HepG2 (cell line): ENCODE results near the gene MGA. TPM values are rescaled to one million over a fixed set of nuclear protein-coding genes. Genes with fewer than 3 reads are reported as not detected.

ENCODE experiments used
- ATAC-seq: fragments of 200-7000 bp; cut with Tn5 transposase; 3 replicates; pipeline ENCODE4 v1.9.1; 2020; ENCODE audit warnings: mild to moderate bottlenecking, moderate library complexity
- BruUV-seq: library from RNA; stranded (reverse); fragments of 400-500 nt; replicated peaks from 2 replicates; lab custom pipeline; 2021; lab: Mats Ljungman, UMichigan
- CTCF ChIA-PET: fragments of 300-600 bp; formaldehyde crosslinking; extraction: SDS; loops from one replicate; lab custom pipeline; 2021; ENCODE audit warnings: low total read pairs, inconsistent platforms, low intra/inter-chr PET ratio; lab: Yijun Ruan, JAX
- POLR2A ChIA-PET: fragments of 350-600 bp; sonication (Branson Sonifier 250); formaldehyde crosslinking; loops from one replicate; lab custom pipeline; 2020; ENCODE audit warnings: antibody characterized with exemption, inconsistent platforms; lab: Yijun Ruan, JAX
- DNase-seq: peaks from one replicate; pipeline ENCODE4 v3.0.0-alpha.2; 2015; ENCODE audit warnings: low spot score
- FAIRE-seq: peaks from 3 replicates; lab custom pipeline; 2011; peaks lifted over from hg19 to GRCh38; lab: Jason Lieb, UNC
- H2AFZ ChIP-seq: one replicate; pipeline ENCODE4 v1.6.1; 2011; ENCODE audit warnings: low read length, inconsistent platforms
- H3K27ac ChIP-seq: fragments of 300-600 bp; 3 replicates; pipeline ENCODE4 v1.8.0; 2011; ENCODE audit warnings: mixed run types, mild to moderate bottlenecking, mixed read lengths, low read length, inconsistent platforms; ENCODE audit not compliant: insufficient read depth; ENCODE audit errors: extremely low read length
- H3K27me3 ChIP-seq, 2 experiments: fragments of 200-600 bp in 1 of 2; 2 replicates in 1 of 2; 3 replicates in 1 of 2; pipeline versions ENCODE4 v1.6.0 to v1.8.0; 2011; ENCODE audit warnings: low read length in 2 of 2, mild to moderate bottlenecking in 2 of 2, moderate library complexity in 2 of 2, inconsistent platforms in 1 of 2; ENCODE audit not compliant: insufficient read depth in 2 of 2, control insufficient read depth in 1 of 2
- H3K36me3 ChIP-seq, 2 experiments: fragments of 200-600 bp in 1 of 2; replicated peaks in 1 of 2; 2 replicates in 1 of 2; 3 replicates in 1 of 2; pipeline versions ENCODE4 v1.5.1 to v1.8.0; 2011; ENCODE audit warnings: low read length in 2 of 2, inconsistent platforms in 1 of 2; ENCODE audit not compliant: insufficient read depth in 2 of 2, control insufficient read depth in 1 of 2
- H3K4me1 ChIP-seq: 2 replicates; pipeline ENCODE4 v1.5.1; 2012; ENCODE audit warnings: low read length, inconsistent platforms; ENCODE audit not compliant: insufficient read depth
- H3K4me2 ChIP-seq: 2 replicates; pipeline ENCODE4 v1.6.0; 2011; ENCODE audit warnings: low read depth, low read length, inconsistent platforms
- H3K4me3 ChIP-seq, 3 experiments: fragments of 200-600 bp in 1 of 3; sonication (generic), shearing (Covaris generic) in 1 of 3; replicated peaks in 1 of 3; 2 replicates each; pipeline ENCODE4 v1.5.1; 2011 to 2016; ENCODE audit warnings: low read length in 3 of 3, inconsistent platforms in 2 of 3, low read depth in 2 of 3, mild to moderate bottlenecking in 2 of 3, control low read depth in 1 of 3, mixed read lengths in 1 of 3; ENCODE audit not compliant: insufficient read depth in 1 of 3
- H3K79me2 ChIP-seq: one replicate; pipeline ENCODE4 v1.6.1; 2011; ENCODE audit warnings: low read length, inconsistent platforms; ENCODE audit not compliant: insufficient read depth
- H3K9ac ChIP-seq: 2 replicates; pipeline ENCODE4 v1.6.0; 2011; ENCODE audit warnings: mild to moderate bottlenecking, low read depth, low read length, inconsistent platforms; ENCODE audit not compliant: insufficient read depth
- H3K9me3 ChIP-seq: 2 replicates; pipeline ENCODE4 v1.5.1; 2012; ENCODE audit warnings: mild to moderate bottlenecking, low read length
- H4K20me1 ChIP-seq: 2 replicates; pipeline ENCODE4 v1.6.0; 2011; ENCODE audit warnings: inconsistent platforms, mild to moderate bottlenecking, low read length, moderate library complexity; ENCODE audit not compliant: insufficient read depth
- AKAP8 ChIP-seq: sonication (generic); formaldehyde crosslinking; IDR thresholded peaks from 2 replicates; pipeline ENCODE4 v1.5.1; 2020; ENCODE audit warnings: mild to moderate bottlenecking, missing genetic modification reagents
- HNRNPL ChIP-seq: fragments of 200-400 bp; formaldehyde crosslinking; IDR thresholded peaks from 2 replicates; pipeline ENCODE4 v1.6.1; 2017; ENCODE audit warnings: mild to moderate bottlenecking, low read depth, low read length
- RBM39 ChIP-seq: fragments of 200-400 bp; formaldehyde crosslinking; IDR thresholded peaks from one replicate; pipeline ENCODE4 v1.6.1; 2018; ENCODE audit warnings: antibody characterized with exemption, mild to moderate bottlenecking, low read depth, low read length; ENCODE audit not compliant: poor library complexity, severe bottlenecking
- REXO4 ChIP-seq: sonication (generic); formaldehyde crosslinking; IDR thresholded peaks from 2 replicates; pipeline ENCODE4 v1.8.0; 2022; ENCODE audit warnings: missing genetic modification reagents, mild to moderate bottlenecking, borderline replicate concordance
- TCF7 ChIP-seq: sonication (generic); IDR thresholded peaks from 2 replicates; pipeline ENCODE4 v1.6.1; 2016; ENCODE audit warnings: antibody characterized with exemption, low read depth
- ZNF3 ChIP-seq: IDR thresholded peaks from 2 replicates; pipeline ENCODE4 v1.7.0; 2017; ENCODE audit warnings: inconsistent platforms
- ZNF549 ChIP-seq: sonication (generic); formaldehyde crosslinking; IDR thresholded peaks from 2 replicates; pipeline ENCODE4 v1.5.0; 2020; ENCODE audit warnings: missing genetic modification reagents
- ZNF720 ChIP-seq: sonication (generic); formaldehyde crosslinking; IDR thresholded peaks from 2 replicates; pipeline ENCODE4 v1.4.0; 2020; ENCODE audit warnings: missing genetic modification reagents
- ZNF790 ChIP-seq: sonication (generic); formaldehyde crosslinking; IDR thresholded peaks from 2 replicates; pipeline ENCODE4 v1.8.0; 2022; ENCODE audit warnings: missing genetic modification reagents, mild to moderate bottlenecking, borderline replicate concordance
- WGBS: methylation state at CpG from one replicate; pipeline ENCODE4 v1.1.6; 2017; ENCODE audit warnings: low lambda C conversion rate; 5-methylcytosine and 5-hydroxymethylcytosine counted together
- in situ Hi-C: cut with HindIII; loops from 2 replicates; pipeline ENCODE4 v1.10.0; 2017; ENCODE audit warnings: low pct_unique_long_range_greater_than_20kb; ENCODE audit not compliant: extremely low pct_ligation_motif_present
- intact Hi-C: fragments of 100-400 bp; cut with micrococcal nuclease; formaldehyde crosslinking; loops from one replicate; pipeline ENCODE4 v1.10.0; 2022; ENCODE audit not compliant: unreplicated experiment
- polyA plus RNA-seq, 8 experiments: library from polyadenylated mRNA; depleted of rRNA in 3 of 8; stranded (reverse) in 7 of 8; unstranded in 1 of 8; fragments of >200 nt; fragmentation: Illumina TruSeq in 4 of 8; extraction: Trizol in 4 of 8; gene quantifications; 2 replicates each; pipeline versions ENCODE4 v1.2.1 to v1.2.3, GENCODE V29; 2011 to 2016; ENCODE audit warnings: low read depth in 4 of 8, missing spikeins in 1 of 8, mixed read lengths in 1 of 8; ENCODE audit not compliant: insufficient read depth in 1 of 8
- total RNA-seq, 5 experiments: library from RNA; depleted of rRNA; stranded (reverse); fragments of >200 nt; fragmentation: Illumina TruSeq; extraction: Trizol; gene quantifications; 2 replicates each; pipeline ENCODE4 v1.2.3, GENCODE V29; 2016; ENCODE audit warnings: low read depth in 1 of 5
- TF ChIP-seq, protein P1 (sequence below): sonication (generic); formaldehyde crosslinking; IDR thresholded peaks from 2 replicates; pipeline ENCODE4 v1.8.1; 2023; ENCODE audit warnings: missing genetic modification reagents, inconsistent platforms, borderline replicate concordance
- TF ChIP-seq, protein P2 (sequence below): sonication (generic); formaldehyde crosslinking; IDR thresholded peaks from 2 replicates; pipeline ENCODE4 v1.5.0; 2020; ENCODE audit warnings: mild to moderate bottlenecking, missing genetic modification reagents
- TF ChIP-seq, protein P3 (sequence below): sonication (generic); formaldehyde crosslinking; IDR thresholded peaks from 2 replicates; pipeline ENCODE4 v1.4.0; 2020; ENCODE audit warnings: mild to moderate bottlenecking, missing genetic modification reagents

MGA gene
- total and polyA plus RNA-seq, 2 of the 13 experiments (the other 11 are each of a cell fraction or from before 2014, with no cell fraction given), result 5.3 to 59.0 TPM

- Histone ChIP-seq H3K9me3 (no peaks in the 10 kb centered on the region), H3K4me2 (no peak overlapping the region), H2AFZ (no peak overlapping the region), H3K27me3 (no peaks in the 10 kb centered on the region), H3K36me3 (no peaks in the 10 kb centered on the region), H3K9ac (no peak overlapping the region), H3K4me3 (no peak overlapping the region), H3K27ac (no peak overlapping the region), H4K20me1 (no peaks in the 10 kb centered on the region), H3K79me2 (peaks cover 2% of the 10 kb centered on the region), H3K4me1 (peaks cover 55% of the 10 kb centered on the region)
- ChIA-PET CTCF (no interaction called here), POLR2A (no interaction called here)
- intact Hi-C loops, result no loop called here
- in situ Hi-C loops, result no loop called here
- BruUV-seq, result no TSS peak
- DNase-seq, result no peak
- no peak for ATAC-seq
- TF ChIP-seq ZNF549, result no peak
- no peak for TF ChIP-seq ZNF790
- FAIRE-seq, result no peak
- 80% methylated on average over 4 of the region's 4 CpGs for WGBS
Measured at GRCh38 chr15:41794081-41794480, 133.9 kb downstream of the MGA start.

DNA sequence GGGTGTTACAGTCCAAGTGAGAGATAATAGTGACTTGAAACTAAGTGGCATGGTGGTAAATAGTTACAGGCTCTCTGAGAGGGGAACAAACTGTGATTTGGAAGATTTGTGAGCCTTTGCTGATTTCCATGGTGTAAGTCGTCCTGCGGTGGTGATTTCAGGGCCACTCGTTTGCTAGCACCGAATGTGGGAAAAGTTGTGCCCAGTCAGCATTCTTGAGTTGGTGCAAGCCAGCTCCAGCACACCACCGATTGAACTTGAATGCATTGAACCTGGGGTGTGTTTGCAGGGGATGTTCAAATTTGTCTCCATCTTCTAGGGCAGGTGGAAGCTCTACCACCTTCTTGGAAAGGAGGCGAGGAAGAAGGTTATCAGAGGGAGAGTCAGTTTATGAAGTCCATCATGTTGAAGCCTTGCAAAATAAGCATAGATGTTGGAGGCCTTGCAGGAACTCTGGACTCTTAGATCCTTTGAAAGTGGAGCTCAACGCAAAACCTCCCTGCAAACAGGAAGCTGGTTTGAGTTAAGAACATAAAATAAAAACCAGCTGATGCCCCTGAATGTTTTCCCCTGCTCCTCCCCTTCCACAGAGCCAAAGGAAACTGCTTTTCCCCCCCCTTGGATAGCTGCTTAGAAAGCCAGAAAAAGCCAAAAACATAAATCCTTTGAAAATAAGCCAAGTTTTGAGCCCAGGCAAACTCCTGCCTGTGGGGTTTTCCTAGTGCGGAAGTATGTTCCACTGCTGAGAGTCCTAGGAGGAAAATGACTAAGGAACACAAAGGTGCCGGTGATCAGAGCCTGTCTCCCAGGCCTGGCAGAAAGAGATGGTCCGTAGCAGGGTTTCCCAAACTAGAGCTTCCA is 136.0 kb downstream of the MGA start:
- ATAC-seq (no peak; the same call in 2 of the 3 replicates), DNase-seq (peak; percentile 32), FAIRE-seq (peak; percentile 61)
- H3K27me3 ChIP-seq, result no peaks in the 10 kb centered on the region
- no peak overlapping the region for H3K9ac ChIP-seq
- no peaks in the 10 kb centered on the region for H3K9me3 ChIP-seq
- ChIA-PET CTCF (no interaction called here), POLR2A (no interaction called here)
- peak overlapping the region; percentile 16; the same call in 1 of the 2 replicates for H3K4me2 ChIP-seq
- H3K27ac ChIP-seq, result peak overlapping the region; percentile 54
- no peaks in the 10 kb centered on the region for H3K36me3 ChIP-seq
- no TSS peak for BruUV-seq
- H2AFZ ChIP-seq, result no peak overlapping the region
- H3K4me3 ChIP-seq, result no peak overlapping the region
- peaks cover 2% of the 10 kb centered on the region for H3K79me2 ChIP-seq
- intact Hi-C loops, result no loop called here
- H3K4me1 ChIP-seq, result peaks cover 41% of the 10 kb centered on the region
- in situ Hi-C loops, result no loop called here
- H4K20me1 ChIP-seq, result no peaks in the 10 kb centered on the region
- WGBS, result 85% methylated on average over 10 of the region's 10 CpGs
- TF ChIP-seq ZNF3 (CRISPR knock-in tag) (no peak), RBM39 (no peak), TCF7 (0 out of 2 replicates have a peak, but pooled peaks have one; percentile 10), REXO4 (CRISPR knock-in tag) (no peak), HNRNPL (no peak), ZNF720 (CRISPR knock-in tag) (no peak), AKAP8 (CRISPR knock-in tag) (no peak)
- TF ChIP-seq, protein P1, sequence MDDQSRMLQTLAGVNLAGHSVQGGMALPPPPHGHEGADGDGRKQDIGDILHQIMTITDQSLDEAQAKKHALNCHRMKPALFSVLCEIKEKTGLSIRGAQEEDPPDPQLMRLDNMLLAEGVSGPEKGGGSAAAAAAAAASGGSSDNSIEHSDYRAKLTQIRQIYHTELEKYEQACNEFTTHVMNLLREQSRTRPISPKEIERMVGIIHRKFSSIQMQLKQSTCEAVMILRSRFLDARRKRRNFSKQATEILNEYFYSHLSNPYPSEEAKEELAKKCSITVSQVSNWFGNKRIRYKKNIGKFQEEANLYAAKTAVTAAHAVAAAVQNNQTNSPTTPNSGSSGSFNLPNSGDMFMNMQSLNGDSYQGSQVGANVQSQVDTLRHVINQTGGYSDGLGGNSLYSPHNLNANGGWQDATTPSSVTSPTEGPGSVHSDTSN (CRISPR knock-in tag), result no peak
- TF ChIP-seq, protein P2, sequence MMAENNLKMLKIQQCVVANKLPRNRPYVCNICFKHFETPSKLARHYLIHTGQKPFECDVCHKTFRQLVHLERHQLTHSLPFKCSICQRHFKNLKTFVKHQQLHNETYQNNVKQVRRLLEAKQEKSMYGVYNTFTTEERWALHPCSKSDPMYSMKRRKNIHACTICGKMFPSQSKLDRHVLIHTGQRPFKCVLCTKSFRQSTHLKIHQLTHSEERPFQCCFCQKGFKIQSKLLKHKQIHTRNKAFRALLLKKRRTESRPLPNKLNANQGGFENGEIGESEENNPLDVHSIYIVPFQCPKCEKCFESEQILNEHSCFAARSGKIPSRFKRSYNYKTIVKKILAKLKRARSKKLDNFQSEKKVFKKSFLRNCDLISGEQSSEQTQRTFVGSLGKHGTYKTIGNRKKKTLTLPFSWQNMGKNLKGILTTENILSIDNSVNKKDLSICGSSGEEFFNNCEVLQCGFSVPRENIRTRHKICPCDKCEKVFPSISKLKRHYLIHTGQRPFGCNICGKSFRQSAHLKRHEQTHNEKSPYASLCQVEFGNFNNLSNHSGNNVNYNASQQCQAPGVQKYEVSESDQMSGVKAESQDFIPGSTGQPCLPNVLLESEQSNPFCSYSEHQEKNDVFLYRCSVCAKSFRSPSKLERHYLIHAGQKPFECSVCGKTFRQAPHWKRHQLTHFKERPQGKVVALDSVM, result no peak
- TF ChIP-seq, protein P3, sequence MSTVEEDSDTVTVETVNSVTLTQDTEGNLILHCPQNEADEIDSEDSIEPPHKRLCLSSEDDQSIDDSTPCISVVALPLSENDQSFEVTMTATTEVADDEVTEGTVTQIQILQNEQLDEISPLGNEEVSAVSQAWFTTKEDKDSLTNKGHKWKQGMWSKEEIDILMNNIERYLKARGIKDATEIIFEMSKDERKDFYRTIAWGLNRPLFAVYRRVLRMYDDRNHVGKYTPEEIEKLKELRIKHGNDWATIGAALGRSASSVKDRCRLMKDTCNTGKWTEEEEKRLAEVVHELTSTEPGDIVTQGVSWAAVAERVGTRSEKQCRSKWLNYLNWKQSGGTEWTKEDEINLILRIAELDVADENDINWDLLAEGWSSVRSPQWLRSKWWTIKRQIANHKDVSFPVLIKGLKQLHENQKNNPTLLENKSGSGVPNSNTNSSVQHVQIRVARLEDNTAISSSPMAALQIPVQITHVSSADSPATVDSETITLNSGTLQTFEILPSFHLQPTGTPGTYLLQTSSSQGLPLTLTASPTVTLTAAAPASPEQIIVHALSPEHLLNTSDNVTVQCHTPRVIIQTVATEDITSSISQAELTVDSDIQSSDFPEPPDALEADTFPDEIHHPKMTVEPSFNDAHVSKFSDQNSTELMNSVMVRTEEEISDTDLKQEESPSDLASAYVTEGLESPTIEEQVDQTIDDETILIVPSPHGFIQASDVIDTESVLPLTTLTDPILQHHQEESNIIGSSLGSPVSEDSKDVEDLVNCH, result no peak
